HCT116 (cell line): ENCODE data around the gene CTCF. TPM values are rescaled to one million over a fixed set of nuclear protein-coding genes. Genes with fewer than 3 reads are reported as not detected.

Experiments used
- ATAC-seq: fragments of 200-7000 bp; cut with Tn5 transposase; 2 replicates; pipeline ENCODE4 v1.9.1; 2020; ENCODE audit warnings: mild to moderate bottlenecking, moderate library complexity
- BruUV-seq: library from RNA; stranded (reverse); fragments of 400-500 nt; replicated peaks from 2 replicates; lab custom pipeline; 2021; lab: Mats Ljungman, UMichigan
- CTCF ChIA-PET: fragments of 300-600 bp; sonication (Branson Sonifier 250); formaldehyde crosslinking; loops from one replicate; lab custom pipeline; 2021; ENCODE audit warnings: antibody characterized with exemption; lab: Charles Lee
- POLR2A ChIA-PET: fragments of 300-600, 350-600 bp; sonication (Branson Sonifier 250); formaldehyde crosslinking; loops from one replicate; lab custom pipeline; 2021; ENCODE audit warnings: antibody characterized with exemption; lab: Charles Lee
- RAD21 ChIA-PET, 2 experiments: fragments of 300-600 bp; sonication (Branson Sonifier 250); formaldehyde crosslinking; loops; one replicate each; lab custom pipeline; 2023; ENCODE audit warnings: low total read pairs in 2 of 2; ENCODE audit not compliant: uncharacterized antibody in 2 of 2, unreplicated experiment in 2 of 2, low non-redundant PET in 1 of 2; lab: Charles Lee
- DNase-seq: peaks from one replicate; pipeline ENCODE4 v3.0.0-alpha.2; 2010; ENCODE audit warnings: low read depth, low spot score
- H2AFZ ChIP-seq: fragments of 200-600 bp; shearing (Covaris generic), sonication (generic); 2 replicates; pipeline ENCODE4 v1.6.1; 2017; ENCODE audit warnings: low read depth, mixed run types, mixed read lengths, antibody characterized with exemption, low read length; ENCODE audit not compliant: poor library complexity, severe bottlenecking
- H3K27ac ChIP-seq: 2 replicates; pipeline ENCODE4 v1.5.1; 2012; ENCODE audit warnings: low read depth, low read length
- H3K27me3 ChIP-seq: fragments of 200-600 bp; sonication (generic); 2 replicates; pipeline ENCODE4 v1.6.1; 2016; ENCODE audit warnings: mixed run types, low read length, mixed read lengths; ENCODE audit not compliant: insufficient read depth
- H3K36me3 ChIP-seq, 2 experiments: fragments of 200-500 bp in 1 of 2; fragments of 200-600 bp in 1 of 2; sonication (Bioruptor generic) in 1 of 2; sonication (generic) in 1 of 2; 2 replicates each; pipeline versions ENCODE4 v1.5.1 to v1.6.1; 2014 to 2016; ENCODE audit warnings: low read length in 2 of 2, inconsistent platforms in 1 of 2, mixed read lengths in 1 of 2, mixed run types in 1 of 2; ENCODE audit not compliant: insufficient read depth in 2 of 2, control insufficient read depth in 1 of 2
- H3K4me1 ChIP-seq, 2 experiments: fragments of 200-600 bp in 1 of 2; sonication (generic) in 1 of 2; 2 replicates each; pipeline versions ENCODE4 v1.5.1 to v1.6.1; 2012 to 2017; ENCODE audit warnings: low read length in 2 of 2, inconsistent platforms in 1 of 2, mild to moderate bottlenecking in 1 of 2, mixed read lengths in 1 of 2, mixed run types in 1 of 2, moderate library complexity in 1 of 2; ENCODE audit not compliant: insufficient read depth in 2 of 2, control insufficient read depth in 1 of 2
- H3K4me2 ChIP-seq: fragments of 200-600 bp; sonication (generic); 2 replicates; pipeline ENCODE4 v1.6.1; 2017; ENCODE audit warnings: mixed run types, low read length, mixed read lengths
- H3K4me3 ChIP-seq, 2 experiments: fragments of 200-600 bp in 1 of 2; sonication (generic) in 1 of 2; replicated peaks in 1 of 2; 2 replicates each; pipeline ENCODE4 v1.5.1; 2011 to 2016; ENCODE audit warnings: low read length in 2 of 2, control low read depth in 1 of 2, low read depth in 1 of 2, mild to moderate bottlenecking in 1 of 2, mixed read lengths in 1 of 2, mixed run types in 1 of 2
- H3K79me2 ChIP-seq: fragments of 200-600 bp; sonication (generic); 2 replicates; pipeline ENCODE4 v1.6.1; 2017; ENCODE audit warnings: mild to moderate bottlenecking, mixed run types, low read length, moderate library complexity, mixed read lengths; ENCODE audit not compliant: insufficient read depth
- H3K9ac ChIP-seq: fragments of 200-600 bp; sonication (generic); 2 replicates; pipeline ENCODE4 v1.6.1; 2016; ENCODE audit warnings: low read length, mixed read lengths
- H3K9me2 ChIP-seq: fragments of 200-600 bp; sonication (generic), shearing (Covaris generic); 2 replicates; pipeline ENCODE4 v1.6.1; 2017; ENCODE audit warnings: mixed run types, mild to moderate bottlenecking, moderate library complexity; ENCODE audit not compliant: insufficient read depth
- H3K9me3 ChIP-seq, 2 experiments: fragments of 200-500 bp in 1 of 2; fragments of 200-600 bp in 1 of 2; sonication (Bioruptor generic) in 1 of 2; sonication (generic) in 1 of 2; 2 replicates each; pipeline ENCODE4 v1.6.1; 2014 to 2017; ENCODE audit warnings: low read length in 2 of 2, mixed read lengths in 2 of 2, inconsistent platforms in 1 of 2, low read depth in 1 of 2, mild to moderate bottlenecking in 1 of 2, mixed run types in 1 of 2, moderate library complexity in 1 of 2; ENCODE audit not compliant: control insufficient read depth in 1 of 2, insufficient read depth in 1 of 2
- H4K20me1 ChIP-seq: fragments of 200-600 bp; sonication (generic), shearing (Covaris generic); 2 replicates; pipeline ENCODE4 v1.6.1; 2017; ENCODE audit warnings: mixed run types, mild to moderate bottlenecking, moderate library complexity; ENCODE audit not compliant: insufficient read depth
- CEBPB ChIP-seq: IDR thresholded peaks from 2 replicates; pipeline ENCODE4 v1.6.1; 2012; ENCODE audit warnings: low read depth
- EZH2 ChIP-seq: fragments of 200-600 bp; sonication (generic); IDR thresholded peaks from 2 replicates; pipeline ENCODE4 v1.6.1; 2017; ENCODE audit warnings: antibody characterized with exemption, mixed run types
- EZH2phosphoT487 ChIP-seq: fragments of 200-600 bp; IDR thresholded peaks from 2 replicates; pipeline ENCODE4 v1.6.1; 2018; ENCODE audit warnings: antibody characterized with exemption, borderline replicate concordance
- POLR2AphosphoS5 ChIP-seq: IDR thresholded peaks from 2 replicates; pipeline ENCODE4 v1.6.1; 2011; ENCODE audit warnings: mild to moderate bottlenecking, low read depth, low read length, moderate library complexity
- SIN3A ChIP-seq: IDR thresholded peaks from 2 replicates; pipeline ENCODE4 v1.6.1; 2012; ENCODE audit warnings: low read depth
- SRF ChIP-seq: IDR thresholded peaks from 2 replicates; pipeline ENCODE4 v1.6.1; 2012; ENCODE audit warnings: low read depth
- TCF7L2 ChIP-seq: IDR thresholded peaks from 2 replicates; pipeline ENCODE4 v1.7.0; 2011; ENCODE audit warnings: borderline replicate concordance, inconsistent platforms; ENCODE audit not compliant: insufficient read depth, insufficient read length; ENCODE audit errors: extremely low read depth
- ZFX ChIP-seq: fragments of 450-650 bp; IDR thresholded peaks from 2 replicates; pipeline ENCODE4 v1.6.1; 2017
- intact Hi-C: fragments of 100-400 bp; cut with micrococcal nuclease; formaldehyde crosslinking; loops from 2 replicates; pipeline ENCODE4 v1.10.0; 2022
- total RNA-seq: library from RNA; stranded (reverse); gene quantifications from one replicate; pipeline ENCODE4 v1.2.1, GENCODE V29; 2021; ENCODE audit not compliant: unreplicated experiment
- TF ChIP-seq, protein P1 (sequence below): IDR thresholded peaks from 2 replicates; pipeline ENCODE4 v1.6.1; 2012

The CTCF gene
- total RNA-seq, 1 experiment from 2014 or later: 48.3 TPM

DNA sequence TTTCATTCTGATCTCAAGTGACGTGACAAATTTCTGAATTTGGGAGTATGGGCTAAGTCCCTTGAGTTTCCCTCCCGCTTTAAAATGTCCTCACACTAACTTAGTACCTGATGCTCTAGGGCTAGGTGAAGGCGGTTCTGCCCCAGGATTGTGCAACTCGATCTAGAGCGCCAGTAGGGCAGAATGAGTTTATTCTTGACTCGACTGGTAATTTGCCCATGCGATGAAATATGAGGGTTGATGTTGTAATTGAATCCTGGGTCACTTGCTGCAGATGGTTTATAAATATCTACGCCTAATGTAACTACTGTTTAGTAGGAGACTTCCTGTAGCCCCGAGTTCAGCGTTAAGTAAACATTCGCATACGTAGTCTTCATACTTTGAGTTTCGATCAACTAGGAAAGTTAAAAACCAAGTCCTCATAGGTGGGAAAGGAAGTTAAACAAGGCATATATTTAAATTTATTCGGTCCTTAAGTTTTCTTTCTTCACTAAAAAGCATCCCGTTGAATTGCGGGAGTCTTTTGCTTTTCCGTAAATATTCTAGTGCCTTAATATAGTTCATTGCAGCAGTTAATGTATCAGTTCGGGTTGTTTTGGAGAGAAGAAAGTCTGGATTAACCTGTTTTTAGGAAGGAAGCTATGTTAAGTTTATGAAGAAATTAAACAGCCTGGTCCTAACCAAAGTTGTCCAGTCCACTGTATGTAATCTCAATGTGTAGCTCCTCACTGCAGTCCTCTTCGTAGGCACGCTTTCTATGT lies 1.6 kb downstream of the CTCF start:
- H3K27me3 ChIP-seq: no peaks in the 10 kb centered on the region
- TF ChIP-seq, protein P1, sequence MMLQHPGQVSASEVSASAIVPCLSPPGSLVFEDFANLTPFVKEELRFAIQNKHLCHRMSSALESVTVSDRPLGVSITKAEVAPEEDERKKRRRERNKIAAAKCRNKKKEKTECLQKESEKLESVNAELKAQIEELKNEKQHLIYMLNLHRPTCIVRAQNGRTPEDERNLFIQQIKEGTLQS: no peak
- 0 out of 2 replicates have a peak, but pooled peaks have one; percentile 2 for TF ChIP-seq SIN3A
- no peak for TF ChIP-seq TCF7L2
- TF ChIP-seq ZFX: no peak
- no peak for TF ChIP-seq EZH2
- peak; percentile 82 for TF ChIP-seq CEBPB
- no peak for TF ChIP-seq POLR2AphosphoS5
- TF ChIP-seq SRF: no peak
- TF ChIP-seq EZH2phosphoT487: no peak
- TSS peak; percentile 70 for BruUV-seq
- peak overlapping the region; percentile 98 for H3K9ac ChIP-seq
- no peaks in the 10 kb centered on the region for H3K9me2 ChIP-seq
- no peaks in the 10 kb centered on the region for H3K9me3 ChIP-seq
- no peak overlapping the region for H2AFZ ChIP-seq
- H3K4me3 ChIP-seq: peak overlapping the region; percentile 88 to 99
- H3K4me1 ChIP-seq: peaks cover 18 to 26% of the 10 kb centered on the region in 2 experiments
- H3K4me2 ChIP-seq: peak overlapping the region; percentile 94
- H4K20me1 ChIP-seq: no peaks in the 10 kb centered on the region
- ChIA-PET CTCF (interaction anchor here (1.1 to 3.2 kb wide), 5 partner anchors 17 to 253 kb away, joined by 3 to 29 read pairs (median 5); partner anchors contain the start of gene ACD), POLR2A (interaction anchor here (0.6 kb wide), 1 partner anchor 30 kb away, joined by 5 read pairs; no protein-coding TSS in a partner anchor), RAD21 (no interaction called here)
- intact Hi-C loops: no loop called here
- H3K27ac ChIP-seq: peak overlapping the region; percentile 100
- no peaks in the 10 kb centered on the region for H3K36me3 ChIP-seq
- ATAC-seq (no peak), DNase-seq (no peak)
- peaks cover 60% of the 10 kb centered on the region for H3K79me2 ChIP-seq
